Diencephalon (tissue), 1 donor: Measurements from ENCODE around the gene MIGA1. TPM values are rescaled to one million over a fixed set of nuclear protein-coding genes. Genes with fewer than 3 reads are reported as not detected.

Experiments
- total RNA-seq: library from RNA; depleted of rRNA; stranded (reverse); fragments of >200 nt; gene quantifications from one replicate; pipeline ENCODE4 v1.2.3, GENCODE V29; 2014

Gene MIGA1, protein sequence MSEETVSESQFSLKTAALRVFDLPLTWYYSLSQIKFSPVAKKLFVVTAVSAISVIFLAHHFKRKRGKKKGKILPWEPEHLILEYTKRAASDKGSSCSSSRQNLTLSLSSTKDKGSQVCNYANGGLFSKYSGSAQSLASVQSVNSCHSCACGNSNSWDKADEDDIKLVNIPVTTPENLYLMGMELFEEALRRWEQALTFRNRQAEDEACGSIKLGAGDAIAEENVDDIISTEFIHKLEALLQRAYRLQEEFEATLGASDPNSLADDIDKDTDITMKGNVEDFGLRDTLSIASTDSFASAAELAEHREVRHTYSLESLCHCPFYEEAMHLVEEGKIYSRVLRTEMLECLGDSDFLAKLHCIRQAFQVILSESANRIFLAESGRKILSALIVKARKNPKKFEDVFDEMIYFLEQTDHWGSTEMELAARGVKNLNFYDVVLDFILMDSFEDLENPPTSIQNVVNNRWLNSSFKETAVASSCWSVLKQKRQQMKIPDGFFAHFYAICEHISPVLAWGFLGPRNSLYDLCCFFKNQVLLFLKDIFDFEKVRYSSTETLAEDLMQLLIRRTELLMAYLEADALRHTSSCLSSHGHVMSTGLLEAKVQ
- total RNA-seq, result 31.8 TPM

DNA sequence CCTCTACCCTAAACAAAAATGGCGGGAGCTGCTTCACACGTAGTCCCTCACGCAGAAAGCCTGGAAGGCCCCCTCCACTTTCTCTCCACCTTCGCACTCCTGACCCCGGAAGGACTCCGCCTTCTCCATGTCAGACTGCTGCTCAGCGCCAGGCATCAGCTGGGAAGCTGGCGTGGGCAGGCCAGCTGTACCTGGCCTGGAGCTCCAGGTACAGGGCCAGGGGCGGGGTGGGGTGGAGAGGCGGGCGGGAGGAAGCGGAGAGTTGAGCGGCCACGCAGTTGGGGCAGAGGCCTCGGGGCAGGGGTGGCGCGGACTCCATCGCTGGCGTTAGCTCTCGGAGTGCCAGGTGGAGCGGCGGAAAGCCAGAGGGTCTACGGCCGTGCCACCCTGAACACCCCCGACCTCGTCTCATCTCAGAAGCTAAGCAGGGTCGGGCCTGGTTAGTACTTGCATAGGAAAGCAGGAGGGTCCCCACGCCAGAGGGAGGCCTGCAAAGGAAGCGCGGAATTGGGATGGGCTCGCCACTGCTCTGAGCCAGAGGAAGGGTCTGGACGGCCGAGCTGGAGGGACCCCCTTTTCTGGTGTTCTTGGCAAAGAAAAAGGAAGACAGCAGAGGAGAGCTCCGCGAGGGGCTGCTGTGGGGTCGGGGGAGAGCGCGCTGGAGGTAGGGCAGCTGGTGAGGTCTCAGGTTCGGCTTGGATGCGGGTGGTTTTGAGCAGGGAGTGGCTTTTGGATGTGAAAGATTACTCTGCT lies at the start of gene MIGA1:
Gene MIGA1, plus strand, starts transcription at position 121 of the 753 bp plus-strand sequence. CDS start 3,604 bp downstream, outside the sequence.

GRCh38 chr1:77759071-77760028 lies 20.1 kb upstream of the MIGA1 start, which contains the start of gene USP33:
Gene USP33, minus strand, starts transcription at chr1:77759852. Its CDS starts 18,155 bp downstream, at chr1:77741697.

DNA sequence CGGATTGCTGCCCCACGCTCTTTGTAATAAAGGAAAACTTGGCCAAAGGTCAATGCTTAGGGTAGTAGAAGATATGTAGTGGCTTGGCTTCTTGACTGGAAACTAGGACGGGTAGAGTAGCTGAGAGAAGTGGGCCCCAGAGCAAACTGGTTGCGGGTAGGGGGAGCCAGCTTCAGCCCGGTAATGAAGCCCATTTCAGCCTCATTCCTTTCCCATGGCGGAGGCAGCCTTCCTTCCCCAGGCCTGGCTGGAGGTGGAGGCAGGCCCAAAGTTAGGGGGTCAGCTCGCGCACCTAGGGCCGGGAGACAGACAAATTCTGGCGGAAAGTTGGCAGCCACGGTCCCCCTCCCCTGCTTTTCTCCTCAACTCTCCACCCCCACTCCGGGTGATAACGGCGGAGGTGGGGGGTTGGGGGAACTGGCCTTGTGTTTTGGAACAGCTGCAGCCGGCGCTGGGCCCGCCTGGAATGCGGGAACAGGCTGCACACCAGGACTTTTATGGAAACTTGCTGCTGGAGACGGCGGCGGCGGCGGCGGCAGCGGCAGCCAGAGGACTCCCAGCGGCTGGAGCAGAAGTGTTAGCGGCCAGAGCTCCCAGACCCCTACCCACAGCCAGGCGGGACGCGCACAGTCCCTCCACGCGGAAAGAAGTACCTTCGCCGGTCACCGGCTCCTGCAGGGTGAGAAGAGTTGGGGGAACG lies 108.8 kb downstream of the MIGA1 start, which contains the start of gene NEXN:
Gene NEXN, plus strand, starts transcription at position 544 of the 700 bp plus-strand sequence. CDS start 27,483 bp downstream, outside the sequence.

Other genes with a start within 250 kb of the MIGA1 start
- gene ZZZ3, start 97.0 kb upstream of the MIGA1 start, total RNA-seq, result 124 TPM
- 189 TPM for gene USP33, start 19.8 kb upstream of the MIGA1 start, total RNA-seq
- gene NEXN, start 109.0 kb downstream of the MIGA1 start, total RNA-seq, result 1.2 TPM
- gene FUBP1, start 199.4 kb downstream of the MIGA1 start, total RNA-seq, result 263 TPM
- 61.4 TPM for gene DNAJB4, start 225.3 kb downstream of the MIGA1 start, total RNA-seq